B cell (primary cell): ENCODE results near the gene PYROXD2.

Experiments
- CTCF ChIP-seq: fragments of 200-600 bp; IDR thresholded peaks from one replicate; pipeline ENCODE4 v1.8.0; 2022; ENCODE audit warnings: antibody characterized with exemption, mild to moderate bottlenecking
- EZH2 ChIP-seq: IDR thresholded peaks from 2 replicates; pipeline ENCODE4 v1.6.1; 2012; ENCODE audit warnings: borderline replicate concordance, low read depth, mild to moderate bottlenecking, moderate library complexity, low read length; ENCODE audit not compliant: insufficient read depth, poor library complexity, severe bottlenecking

GRCh38 chr10:98445200-98445812 is 30.3 kb upstream of the PYROXD2 start:
- TF ChIP-seq CTCF (no peak), EZH2 (no peak)
